Kidney epithelial cell (primary cell): ENCODE measurements around the gene NDUFV1. TPM values are rescaled to one million over a fixed set of nuclear protein-coding genes. Genes with fewer than 3 reads are reported as not detected.
"Not testable (repeated sequence)": the region's sequence is repeated elsewhere in the genome, so short reads cannot be mapped to it uniquely, and the experiment has no call there.

Experiments
- DNase-seq: peaks from one replicate; pipeline ENCODE4 v3.0.0-alpha.2; 2010; ENCODE audit warnings: low read depth
- H3K27me3 ChIP-seq: 2 replicates; pipeline ENCODE4 v1.6.0; 2011; ENCODE audit warnings: low read length; ENCODE audit not compliant: control insufficient read depth, insufficient read depth
- H3K36me3 ChIP-seq: 2 replicates; pipeline ENCODE4 v1.5.1; 2011; ENCODE audit warnings: low read length; ENCODE audit not compliant: control insufficient read depth, insufficient read depth
- H3K4me3 ChIP-seq: 2 replicates; pipeline ENCODE4 v1.5.1; 2011; ENCODE audit warnings: low read depth, mild to moderate bottlenecking, control low read depth, low read length
- total RNA-seq: library from RNA; depleted of rRNA; stranded (reverse); fragments of >200 nt; gene quantifications from 2 replicates; pipeline ENCODE4 v1.2.3, GENCODE V29; 2015
- TF ChIP-seq, protein P1 (sequence below): IDR thresholded peaks from 2 replicates; pipeline ENCODE4 v1.5.1; 2011; ENCODE audit warnings: mild to moderate bottlenecking, moderate library complexity, low read length, control low read depth, inconsistent platforms; ENCODE audit not compliant: insufficient read depth, poor library complexity, severe bottlenecking

The NDUFV1 gene
- total RNA-seq, 1 donor from 2014 or later: 262 TPM

DNA sequence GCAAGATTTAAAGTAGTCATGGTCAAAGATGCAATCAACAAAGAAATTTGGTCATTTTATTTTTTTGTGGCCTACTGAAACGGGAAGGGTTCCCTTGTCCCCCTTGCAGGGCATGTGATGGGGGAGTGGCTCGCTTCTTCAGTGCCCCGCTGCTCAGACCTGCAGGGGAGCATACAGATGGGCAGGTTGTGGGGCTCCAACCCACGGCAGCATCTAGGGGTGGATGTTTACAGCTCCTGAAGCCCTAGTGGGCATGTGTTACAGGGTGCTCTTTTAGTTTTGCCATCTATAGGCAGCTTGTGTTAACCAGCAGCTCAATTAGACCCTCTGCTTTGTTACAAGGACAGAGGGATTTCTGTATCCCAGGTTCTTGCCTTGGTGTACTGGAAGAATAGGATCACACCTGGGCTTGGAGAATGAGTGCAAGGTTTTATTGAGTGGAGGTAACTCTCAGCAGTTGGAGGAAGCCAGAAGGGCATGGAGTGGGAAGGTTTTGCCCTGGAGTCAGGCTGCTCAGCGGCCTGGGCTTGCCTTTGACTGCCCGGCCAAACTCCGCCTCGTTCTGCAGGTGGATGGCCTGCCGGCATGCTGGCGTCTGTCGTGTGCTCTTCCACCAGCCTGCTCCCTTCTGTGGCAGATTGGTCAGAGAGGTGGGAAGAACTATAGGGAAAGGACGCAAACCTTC lies 13.7 kb upstream of the NDUFV1 start:
- no peak for DNase-seq
- H3K4me3 ChIP-seq: no peak overlapping the region
- H3K27me3 ChIP-seq: no peaks in the 10 kb centered on the region
- TF ChIP-seq, protein P1, sequence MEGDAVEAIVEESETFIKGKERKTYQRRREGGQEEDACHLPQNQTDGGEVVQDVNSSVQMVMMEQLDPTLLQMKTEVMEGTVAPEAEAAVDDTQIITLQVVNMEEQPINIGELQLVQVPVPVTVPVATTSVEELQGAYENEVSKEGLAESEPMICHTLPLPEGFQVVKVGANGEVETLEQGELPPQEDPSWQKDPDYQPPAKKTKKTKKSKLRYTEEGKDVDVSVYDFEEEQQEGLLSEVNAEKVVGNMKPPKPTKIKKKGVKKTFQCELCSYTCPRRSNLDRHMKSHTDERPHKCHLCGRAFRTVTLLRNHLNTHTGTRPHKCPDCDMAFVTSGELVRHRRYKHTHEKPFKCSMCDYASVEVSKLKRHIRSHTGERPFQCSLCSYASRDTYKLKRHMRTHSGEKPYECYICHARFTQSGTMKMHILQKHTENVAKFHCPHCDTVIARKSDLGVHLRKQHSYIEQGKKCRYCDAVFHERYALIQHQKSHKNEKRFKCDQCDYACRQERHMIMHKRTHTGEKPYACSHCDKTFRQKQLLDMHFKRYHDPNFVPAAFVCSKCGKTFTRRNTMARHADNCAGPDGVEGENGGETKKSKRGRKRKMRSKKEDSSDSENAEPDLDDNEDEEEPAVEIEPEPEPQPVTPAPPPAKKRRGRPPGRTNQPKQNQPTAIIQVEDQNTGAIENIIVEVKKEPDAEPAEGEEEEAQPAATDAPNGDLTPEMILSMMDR: no peak
- H3K36me3 ChIP-seq: no peaks in the 10 kb centered on the region

- TF ChIP-seq, protein P1: no peak
- no peaks in the 10 kb centered on the region for H3K36me3 ChIP-seq
- no peaks in the 10 kb centered on the region for H3K27me3 ChIP-seq
- no peak overlapping the region for H3K4me3 ChIP-seq
- no peak for DNase-seq
Measured at GRCh38 chr11:67593565-67593905, 13.2 kb upstream of the NDUFV1 start.

DNA sequence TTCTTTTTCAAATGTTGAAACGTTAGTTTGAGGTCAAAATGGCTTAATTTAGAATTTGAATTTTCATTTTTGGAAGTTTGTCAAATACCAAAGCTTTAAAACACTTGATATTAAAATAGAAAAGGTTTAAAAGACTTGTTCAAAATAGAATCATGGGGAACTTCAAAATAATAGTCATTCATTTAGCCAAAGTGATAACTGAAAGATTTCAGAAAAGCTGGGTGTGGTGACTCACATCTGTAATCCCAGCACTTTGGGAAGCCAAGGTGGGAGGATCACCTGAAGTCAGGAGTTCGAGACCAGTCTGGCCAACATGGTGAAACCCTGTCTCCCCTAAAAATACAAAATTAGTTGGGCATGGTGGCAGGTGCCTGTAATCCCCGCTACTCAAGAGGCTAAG lies 12.3 kb upstream of the NDUFV1 start:
- TF ChIP-seq, protein P1: no peak
- Histone ChIP-seq H3K27me3 (no peaks in the 10 kb centered on the region), H3K36me3 (no peaks in the 10 kb centered on the region), H3K4me3 (no peak overlapping the region)
- DNase-seq: no peak

- Histone ChIP-seq H3K27me3 (no peaks in the 10 kb centered on the region), H3K4me3 (no peak overlapping the region), H3K36me3 (no peaks in the 10 kb centered on the region)
- DNase-seq: no peak
- TF ChIP-seq, protein P1: no peak
Measured at GRCh38 chr11:67596753-67597300, 9.9 kb upstream of the NDUFV1 start.

DNA sequence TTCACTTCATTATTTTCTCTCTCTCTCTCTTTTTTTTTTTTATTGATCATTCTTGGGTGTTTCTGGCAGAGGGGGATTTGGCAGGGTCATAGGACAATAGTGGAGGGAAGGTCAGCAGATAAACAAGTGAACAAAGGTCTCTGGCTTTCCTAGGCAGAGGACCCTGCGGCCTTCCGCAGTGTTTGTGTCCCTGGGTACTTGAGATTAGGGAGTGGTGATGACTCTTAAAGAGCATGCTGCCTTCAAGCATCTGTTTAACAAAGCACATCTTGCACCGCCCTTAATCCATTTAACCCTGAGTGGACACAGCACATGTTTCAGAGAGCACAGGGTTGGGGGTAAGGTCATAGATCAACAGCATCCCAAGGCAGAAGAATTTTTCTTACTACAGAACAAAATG lies 9.3 kb upstream of the NDUFV1 start:
- not testable (repeated sequence) for H3K4me3 ChIP-seq, DNase-seq, H3K27me3 ChIP-seq, H3K36me3 ChIP-seq

GRCh38 chr11:67597963-67598362 lies 8.8 kb upstream of the NDUFV1 start:
- H3K4me3 ChIP-seq, H3K36me3 ChIP-seq, DNase-seq, H3K27me3 ChIP-seq: not testable (repeated sequence)

DNA sequence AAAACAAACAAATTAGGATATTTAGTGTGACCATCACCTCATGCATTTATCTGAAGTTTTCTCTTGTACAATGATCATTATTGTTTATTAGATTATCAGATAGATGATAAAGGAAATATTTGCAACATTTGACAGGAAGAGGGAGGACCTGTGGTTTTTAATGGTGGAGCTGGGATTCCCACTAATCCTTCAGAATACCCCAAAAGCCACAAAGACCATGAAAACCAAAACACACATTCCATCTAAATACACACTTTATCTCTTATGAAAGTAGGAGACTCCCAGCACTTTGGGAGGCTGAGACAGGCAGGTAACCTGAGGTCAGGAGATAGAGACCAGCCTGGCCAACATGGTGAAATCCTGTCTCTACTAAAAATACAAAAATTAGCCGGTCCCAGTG lies 7.6 kb upstream of the NDUFV1 start:
- H3K36me3 ChIP-seq: no peaks in the 10 kb centered on the region
- no peak for DNase-seq
- TF ChIP-seq, protein P1: no peak
- no peak overlapping the region for H3K4me3 ChIP-seq
- no peaks in the 10 kb centered on the region for H3K27me3 ChIP-seq
